NCI-H2196 treated with DMSO at 0.1 percent for 48 hours (cell line): ENCODE measurements around the gene RHBDD1.

Experiments used
- DNase-seq: peaks from one replicate; lab custom pipeline; 2025; ENCODE audit not compliant: unreplicated experiment; lab: John Stamatoyannopoulos, UW

The RHBDD1 gene

GRCh38 chr2:226883296-226883795 is 47.5 kb downstream of the RHBDD1 start:
- no peak for DNase-seq

DNA sequence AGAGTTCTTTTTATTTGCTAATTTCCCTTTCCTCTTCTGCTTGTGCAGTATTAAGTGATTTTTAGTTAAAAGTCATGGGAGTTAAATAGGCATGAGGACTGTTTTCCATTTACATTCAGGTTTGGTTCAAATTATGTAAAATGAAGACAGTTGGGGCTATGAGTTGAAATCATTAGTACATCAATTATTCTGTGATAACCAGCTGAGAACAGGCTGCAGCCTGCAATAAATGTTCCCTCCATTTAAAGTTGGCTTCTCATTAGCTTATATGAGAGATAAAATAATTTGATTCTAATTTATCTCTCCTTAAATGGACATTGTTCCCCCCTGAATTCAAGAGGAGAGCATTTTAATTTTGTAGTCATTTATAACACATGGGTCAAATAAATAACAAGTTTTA is 48.3 kb downstream of the RHBDD1 start:
- no peak for DNase-seq

DNA sequence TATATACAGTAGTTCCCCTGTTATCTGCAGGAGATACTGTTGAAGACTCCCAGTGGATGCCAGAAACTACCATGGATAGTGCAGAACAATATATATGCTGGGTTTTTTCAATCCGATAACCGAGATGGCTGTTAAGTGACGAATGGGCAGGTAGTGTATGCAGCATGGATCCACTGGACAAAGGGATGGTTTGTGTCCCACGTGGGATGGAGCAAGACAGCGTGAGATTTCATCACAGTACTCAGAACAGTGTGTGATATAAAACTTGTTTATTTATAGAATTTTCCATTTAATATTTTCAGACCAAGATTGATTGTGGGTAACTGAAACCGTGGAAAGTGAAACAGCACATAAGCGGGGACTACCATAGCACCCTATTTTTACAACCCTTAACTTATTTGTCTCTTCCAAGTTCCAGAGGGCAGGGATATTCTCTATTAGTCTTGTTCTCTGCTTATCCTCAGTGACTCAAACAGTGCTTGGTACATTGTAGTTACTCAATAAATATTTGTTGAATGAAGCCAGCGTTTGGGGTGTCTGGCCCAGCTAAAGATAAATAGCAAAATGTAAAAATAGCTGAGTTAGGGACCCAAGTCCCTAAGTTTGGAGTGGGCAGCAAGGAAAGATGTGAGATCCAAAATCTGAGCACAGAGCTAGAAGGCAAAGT is 50.0 kb downstream of the RHBDD1 start:
- DNase-seq, result no peak

- DNase-seq, result no peak
Measured at GRCh38 chr2:226887940-226888339, 52.1 kb downstream of the RHBDD1 start.

DNA sequence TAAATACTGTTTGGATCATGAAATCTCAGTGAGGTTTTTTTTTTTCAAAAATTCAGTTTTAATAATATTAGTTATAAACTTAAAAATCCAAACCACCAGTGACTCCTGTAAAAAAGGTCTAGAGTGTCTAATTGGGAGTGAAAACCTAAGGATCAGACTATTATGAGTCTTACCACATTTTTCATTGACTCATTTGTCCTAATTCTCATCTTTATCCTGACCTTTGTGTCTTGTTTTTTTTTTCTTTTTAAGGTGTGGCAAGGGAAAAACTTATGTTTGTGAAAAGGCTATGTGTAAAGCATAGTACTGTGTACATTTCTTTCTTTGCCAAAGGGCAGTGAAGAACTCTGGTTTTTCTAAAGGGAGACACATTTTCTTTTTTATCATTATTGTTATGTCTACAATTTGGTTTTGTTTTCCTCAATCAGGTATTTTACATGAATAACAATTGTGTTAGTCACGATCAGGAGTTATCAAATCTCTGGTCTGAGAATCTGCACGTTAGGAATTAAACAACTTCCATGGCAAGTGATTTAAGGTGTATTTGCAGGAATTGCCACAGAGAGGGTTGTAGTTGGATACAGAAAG is 52.6 kb downstream of the RHBDD1 start:
- no peak for DNase-seq

- DNase-seq, result no peak
Measured at GRCh38 chr2:226888971-226889370, 53.1 kb downstream of the RHBDD1 start.

DNA sequence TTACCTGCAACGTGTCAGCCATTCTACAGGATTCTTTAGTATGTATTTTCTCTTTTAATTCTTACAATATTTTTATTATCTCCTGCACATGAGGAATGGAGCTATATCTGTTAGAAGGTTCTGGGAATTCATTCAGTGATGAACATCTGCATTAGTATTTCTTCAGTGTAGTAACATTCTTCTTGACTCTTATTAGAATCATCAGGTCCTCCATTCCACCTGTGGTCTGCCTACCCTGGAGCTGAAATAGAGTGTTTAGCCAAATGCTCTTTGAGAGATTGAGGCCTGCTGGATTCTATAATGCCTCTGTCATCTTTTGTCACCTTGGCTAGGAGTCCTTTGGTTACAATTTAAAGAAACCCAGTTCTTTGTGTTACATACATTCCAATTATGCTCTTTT is 54.4 kb downstream of the RHBDD1 start:
- DNase-seq, result no peak

- DNase-seq, result no peak
Measured at GRCh38 chr2:226891780-226892590, 56.1 kb downstream of the RHBDD1 start.

DNA sequence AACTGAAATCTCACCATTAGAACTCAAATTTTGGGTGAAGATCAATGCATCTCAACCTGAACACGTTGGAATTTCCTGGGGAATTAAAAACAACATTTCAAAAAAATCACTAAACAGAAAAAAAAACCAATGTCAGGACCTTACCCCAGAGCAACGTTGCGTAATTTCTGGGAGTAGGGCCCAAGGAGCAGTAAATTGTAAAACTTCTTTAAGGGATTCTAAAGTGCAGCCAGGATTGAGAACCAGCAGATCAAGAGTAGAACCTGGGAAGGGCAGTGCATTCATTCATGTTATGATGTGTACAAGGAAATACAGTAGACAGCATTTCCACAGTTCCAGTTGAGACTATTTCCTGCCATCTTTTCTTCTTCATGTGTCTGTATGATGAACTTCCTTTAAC is 56.9 kb downstream of the RHBDD1 start:
- DNase-seq, result no peak

GRCh38 chr2:226893216-226893615 is 57.4 kb downstream of the RHBDD1 start:
- no peak for DNase-seq

DNA sequence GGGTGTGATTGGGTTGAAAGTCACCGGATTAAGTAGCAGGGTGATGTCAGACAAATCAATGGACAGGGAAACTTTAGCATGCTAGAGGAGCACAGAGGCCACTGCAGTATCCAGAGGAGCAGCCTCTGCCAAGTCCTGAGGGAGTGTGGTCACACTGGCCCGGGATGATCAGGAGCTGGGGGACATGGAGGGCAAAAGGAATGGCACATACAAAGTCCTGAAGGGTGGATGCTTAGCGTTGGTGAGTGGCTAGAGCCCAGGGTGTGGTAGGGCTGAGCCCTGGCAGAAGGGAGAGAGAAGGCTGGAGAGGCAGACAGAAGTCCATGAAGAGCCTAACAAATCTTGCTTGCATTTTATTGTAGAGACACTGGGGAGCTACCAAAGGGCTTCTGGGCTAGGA is 58.9 kb downstream of the RHBDD1 start:
- DNase-seq, result no peak

GRCh38 chr2:226895579-226895978 is 59.7 kb downstream of the RHBDD1 start:
- DNase-seq, result no peak

DNA sequence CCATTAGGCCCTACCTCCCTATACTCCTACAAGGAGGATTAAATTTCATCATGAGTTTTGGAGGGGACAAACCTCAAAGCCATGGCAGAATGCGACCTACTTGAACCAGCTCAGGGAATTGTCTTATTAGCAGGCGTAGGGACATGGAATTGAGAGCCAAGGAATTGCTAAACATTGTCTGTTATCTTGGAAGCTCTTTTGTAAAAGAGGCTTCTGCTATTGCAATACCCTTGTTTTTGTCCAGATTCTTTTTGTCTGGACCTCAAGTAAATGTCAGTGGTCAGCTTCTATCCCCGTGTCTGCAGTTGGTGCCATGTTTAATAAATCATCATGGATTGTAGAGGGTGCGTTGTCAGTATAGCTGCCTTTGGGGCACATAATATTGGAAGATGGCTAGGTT is 62.3 kb downstream of the RHBDD1 start:
- DNase-seq, result no peak

- no peak for DNase-seq
Measured at GRCh38 chr2:226898897-226899296, 63.0 kb downstream of the RHBDD1 start.

DNA sequence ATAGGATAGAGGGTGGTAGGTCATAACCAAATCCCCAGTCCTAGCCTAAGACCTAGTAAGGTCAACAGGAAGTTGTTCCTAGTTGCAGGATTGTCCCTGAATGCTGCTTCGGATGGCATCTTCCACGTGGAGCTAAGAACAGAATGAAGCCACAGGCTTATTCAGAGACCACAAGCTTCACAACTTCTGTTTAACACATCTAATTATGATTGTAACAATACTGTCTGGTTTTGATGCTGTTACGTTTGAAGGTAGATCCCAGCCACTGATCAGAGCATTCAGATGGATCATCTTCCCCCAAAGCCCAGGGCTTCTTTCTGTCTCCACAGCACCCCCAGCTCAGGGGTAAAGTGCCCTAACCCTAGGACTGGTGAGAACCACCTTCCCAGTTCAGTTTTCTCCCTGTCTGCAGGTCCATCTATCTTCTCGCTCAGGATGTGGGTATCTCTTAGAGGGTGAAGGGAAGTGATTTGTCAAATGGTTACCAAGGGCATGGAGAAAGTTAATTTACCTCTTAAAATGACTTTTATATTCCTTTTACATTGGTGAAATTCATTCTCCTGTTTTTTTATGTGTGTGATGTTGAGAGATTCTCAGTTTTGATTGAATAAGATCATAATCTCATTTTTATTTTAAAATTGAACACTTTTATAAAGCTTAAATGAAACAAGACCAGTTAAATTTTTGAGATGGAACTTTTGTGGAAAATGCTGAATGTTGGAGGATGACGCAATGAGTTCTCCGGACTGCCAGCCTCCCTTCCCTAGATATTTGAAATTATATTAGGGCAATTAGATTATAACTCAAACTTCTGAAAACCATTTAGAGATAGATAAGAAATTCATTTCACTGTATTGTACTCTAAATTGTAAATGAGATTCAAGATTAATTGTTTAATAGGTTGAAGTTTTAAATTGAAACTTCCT is 66.5 kb downstream of the RHBDD1 start:
- no peak for DNase-seq

GRCh38 chr2:226903179-226903578 is 67.3 kb downstream of the RHBDD1 start:
- DNase-seq, result no peak

- DNase-seq, result no peak
Measured at GRCh38 chr2:226904592-226904991, 68.7 kb downstream of the RHBDD1 start.

- DNase-seq, result no peak
Measured at GRCh38 chr2:226905718-226906117, 69.9 kb downstream of the RHBDD1 start.

DNA sequence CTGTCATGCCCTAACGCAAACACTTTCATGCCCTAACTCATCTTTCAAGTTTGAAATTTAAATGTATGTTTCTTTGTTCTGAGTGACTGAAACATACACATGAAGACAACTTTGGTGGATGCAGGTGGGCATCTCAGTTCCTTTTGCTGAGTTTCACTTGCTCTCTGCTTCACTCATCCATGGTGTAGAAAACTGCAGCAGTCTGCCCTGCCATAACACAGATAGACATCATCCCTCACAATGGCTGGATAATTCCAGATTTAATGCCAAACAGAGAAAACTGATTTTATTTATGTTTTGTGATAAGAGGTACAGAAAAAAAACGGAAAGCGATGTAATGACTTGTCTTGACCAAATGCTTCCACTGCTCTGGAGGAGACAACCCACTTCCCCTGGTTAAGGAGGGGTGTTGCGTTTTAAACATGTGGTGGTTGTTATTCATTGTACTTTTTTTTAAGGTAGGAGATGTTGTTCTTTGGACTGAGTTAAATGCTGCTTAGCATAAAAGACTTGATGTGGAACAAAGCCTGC is 70.4 kb downstream of the RHBDD1 start:
- no peak for DNase-seq

GRCh38 chr2:226909126-226909525 is 73.3 kb downstream of the RHBDD1 start:
- no peak for DNase-seq

GRCh38 chr2:226909836-226910235 is 74.0 kb downstream of the RHBDD1 start:
- DNase-seq, result no peak
